Fibroblast of skin of left quadriceps (primary cell): Measurements from ENCODE around the gene COX5A.

Source experiments
- DNase-seq, 2 experiments: peaks; one replicate each; pipeline ENCODE4 v3.0.0-alpha.2; 2013; ENCODE audit warnings: low read depth in 2 of 2

COX5A gene

GRCh38 chr15:74873036-74873755, 64.7 kb downstream of the COX5A start, which contains the start of gene SCAMP2:
Gene SCAMP2, minus strand, starts transcription at chr15:74873365. Its CDS starts 110 bp downstream, at chr15:74873255.
- peak; percentile 86 to 89 for DNase-seq

DNA sequence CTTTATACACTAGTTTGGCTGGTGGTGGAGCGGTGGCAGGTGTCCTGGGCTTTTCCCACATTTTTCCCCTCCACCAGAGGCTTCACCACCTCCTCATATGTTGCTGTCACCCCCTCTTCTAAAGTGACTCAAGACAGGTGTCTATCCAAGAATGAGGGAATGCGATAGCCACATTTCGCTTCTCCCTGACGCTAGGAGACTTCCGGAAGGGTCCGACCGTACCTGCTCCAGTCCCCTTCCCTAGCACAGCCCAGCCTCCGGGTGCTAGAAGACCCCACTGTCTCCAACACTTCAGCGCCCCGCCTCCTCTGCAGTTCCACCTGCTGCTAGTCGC, 65.2 kb downstream of the COX5A start:
- no peak for DNase-seq

- DNase-seq = no peak
Observed at GRCh38 chr15:74870436-74871215, 67.2 kb downstream of the COX5A start.
